D341Med (cell line): ENCODE results near the gene B4GALNT3.
A peak's percentile ranks its signal among the peaks of the same experiment; 100 is the strongest.

Experiments
- DNase-seq: peaks from one replicate; pipeline ENCODE4 v3.0.0; 2012; ENCODE audit warnings: low spot score

B4GALNT3 gene

GRCh38 chr12:468671-469389, 9.1 kb downstream of the B4GALNT3 start:
- DNase-seq: no peak

- peak; percentile 46 for DNase-seq
Observed at GRCh38 chr12:470133-470532, 10.4 kb downstream of the B4GALNT3 start.

- no peak for DNase-seq
Observed at GRCh38 chr12:473198-473597, 13.5 kb downstream of the B4GALNT3 start.

- DNase-seq: no peak
Observed at GRCh38 chr12:473863-474577, 14.3 kb downstream of the B4GALNT3 start.

GRCh38 chr12:475286-475685, 15.5 kb downstream of the B4GALNT3 start:
- no peak for DNase-seq

DNA sequence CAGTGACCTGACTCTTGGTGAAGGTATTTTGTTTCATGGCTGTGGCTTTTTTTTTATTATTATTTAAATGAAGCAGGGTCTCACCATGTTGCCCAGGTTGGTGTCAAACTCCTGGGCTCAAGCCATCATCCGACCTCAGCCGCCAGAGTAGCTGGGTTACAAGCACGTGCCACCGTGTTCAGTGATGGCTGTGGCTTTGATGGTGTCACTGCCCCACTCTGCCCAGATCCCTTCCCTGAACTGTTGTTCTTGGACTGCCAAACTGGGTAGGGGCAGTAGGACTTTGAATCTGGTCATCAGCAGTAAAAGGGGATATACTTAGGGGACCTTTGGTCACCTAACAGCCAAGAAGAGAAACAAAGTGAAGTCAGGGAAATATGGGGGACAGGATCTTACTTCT, 19.4 kb downstream of the B4GALNT3 start:
- DNase-seq: no peak

DNA sequence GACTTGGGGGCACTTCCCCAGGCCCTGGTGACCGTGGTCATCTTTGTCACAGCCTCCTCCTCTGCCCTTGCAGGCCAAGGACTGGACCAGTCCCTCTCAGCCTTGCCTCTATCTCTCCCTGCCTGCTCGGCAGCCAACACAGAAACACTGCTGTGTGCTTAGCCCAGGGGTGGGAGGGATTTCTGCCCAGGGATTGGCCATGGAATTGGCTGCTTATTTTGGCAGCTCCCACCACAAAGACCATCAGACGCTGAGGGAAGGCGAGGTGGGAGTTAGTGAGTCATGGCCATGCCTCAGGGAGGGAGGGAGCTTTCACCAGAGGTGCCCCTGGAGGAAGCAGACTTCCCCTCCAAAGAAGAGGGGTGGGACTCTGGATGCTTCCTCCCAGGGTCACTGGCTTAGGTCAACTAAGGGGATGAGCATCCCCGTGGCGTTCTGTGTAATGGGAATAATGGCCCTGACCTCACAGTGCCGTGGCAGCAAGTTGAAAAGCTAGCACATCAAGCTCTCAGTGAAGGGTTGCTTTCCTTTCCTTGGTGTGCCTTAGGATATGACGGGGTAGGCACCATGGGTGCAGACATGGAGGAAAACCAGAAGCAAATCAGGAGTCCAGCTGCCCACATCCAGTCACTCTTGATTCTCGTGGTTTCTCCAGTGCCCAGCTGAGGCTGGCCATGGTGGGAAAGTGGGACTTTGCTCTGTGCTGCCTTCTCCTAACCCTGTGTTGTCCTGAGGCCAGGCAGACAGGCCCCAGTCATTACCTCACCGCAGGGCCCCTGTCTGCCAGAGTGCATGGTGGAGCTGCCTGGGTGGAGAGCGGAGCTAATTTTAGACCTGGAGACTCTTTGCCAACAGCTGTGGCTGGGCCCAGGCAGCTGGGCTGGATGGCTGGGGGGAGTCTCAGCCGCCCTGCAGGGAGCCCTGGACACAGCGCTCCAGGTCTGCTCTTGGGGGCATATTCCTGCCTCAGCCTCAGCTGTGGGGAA, 21.4 kb downstream of the B4GALNT3 start:
- no peak for DNase-seq

DNA sequence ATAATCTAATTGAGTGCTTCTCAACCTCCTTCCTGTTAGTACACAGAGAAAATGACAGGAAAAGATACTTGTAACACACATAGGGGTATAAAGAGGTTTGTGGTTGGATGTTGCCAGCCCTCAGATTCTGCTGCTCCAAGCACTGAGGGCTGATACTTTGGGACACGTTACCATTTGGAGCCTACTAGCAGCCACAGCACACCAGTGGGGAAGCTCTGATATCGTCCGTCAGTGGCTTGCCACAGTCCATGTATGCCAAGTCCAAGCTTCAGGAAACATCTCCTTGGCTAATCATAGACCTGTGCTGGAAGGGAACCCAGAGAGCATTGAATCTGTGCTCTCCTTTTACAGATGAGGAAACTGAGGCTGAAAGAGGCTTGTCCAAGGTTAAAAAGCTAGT, 22.3 kb downstream of the B4GALNT3 start:
- DNase-seq: no peak

- no peak for DNase-seq
Observed at GRCh38 chr12:484096-484495, 24.4 kb downstream of the B4GALNT3 start.

- DNase-seq: no peak
Observed at GRCh38 chr12:490260-490659, 30.5 kb downstream of the B4GALNT3 start.

GRCh38 chr12:495466-495865, 35.7 kb downstream of the B4GALNT3 start:
- no peak for DNase-seq

- no peak for DNase-seq
Observed at GRCh38 chr12:496736-497135, 37.0 kb downstream of the B4GALNT3 start.

DNA sequence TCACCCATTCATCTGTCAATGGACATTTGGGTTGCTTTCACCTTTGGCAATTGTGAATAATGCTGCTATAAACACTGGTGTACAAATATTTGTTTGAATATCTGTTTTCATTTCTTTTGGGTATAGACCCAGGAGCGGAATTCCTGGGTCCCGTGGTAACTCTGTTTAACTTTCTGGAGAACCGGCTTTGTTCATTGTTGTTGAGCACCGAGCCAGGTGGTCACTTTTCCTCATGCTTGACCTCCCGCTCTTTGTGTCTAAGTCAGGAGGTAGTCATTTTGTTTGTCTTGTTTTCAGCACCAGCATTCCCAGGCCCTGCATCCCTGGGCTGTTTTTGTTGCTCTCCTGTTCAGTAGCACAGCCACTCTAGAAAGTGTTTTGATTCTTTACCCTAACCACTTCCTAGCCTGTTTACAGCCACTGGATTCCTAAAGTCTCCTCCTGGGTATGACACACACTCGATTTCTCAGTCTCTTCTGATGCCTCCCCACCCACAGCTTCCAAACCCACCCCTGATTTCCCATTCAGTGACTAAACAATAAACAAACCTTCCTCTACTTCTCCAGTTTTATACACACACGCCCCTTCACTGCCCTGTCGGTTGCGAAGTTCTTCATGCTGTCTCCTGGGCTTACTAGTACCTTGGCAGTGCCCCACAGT, 37.9 kb downstream of the B4GALNT3 start:
- no peak for DNase-seq

DNA sequence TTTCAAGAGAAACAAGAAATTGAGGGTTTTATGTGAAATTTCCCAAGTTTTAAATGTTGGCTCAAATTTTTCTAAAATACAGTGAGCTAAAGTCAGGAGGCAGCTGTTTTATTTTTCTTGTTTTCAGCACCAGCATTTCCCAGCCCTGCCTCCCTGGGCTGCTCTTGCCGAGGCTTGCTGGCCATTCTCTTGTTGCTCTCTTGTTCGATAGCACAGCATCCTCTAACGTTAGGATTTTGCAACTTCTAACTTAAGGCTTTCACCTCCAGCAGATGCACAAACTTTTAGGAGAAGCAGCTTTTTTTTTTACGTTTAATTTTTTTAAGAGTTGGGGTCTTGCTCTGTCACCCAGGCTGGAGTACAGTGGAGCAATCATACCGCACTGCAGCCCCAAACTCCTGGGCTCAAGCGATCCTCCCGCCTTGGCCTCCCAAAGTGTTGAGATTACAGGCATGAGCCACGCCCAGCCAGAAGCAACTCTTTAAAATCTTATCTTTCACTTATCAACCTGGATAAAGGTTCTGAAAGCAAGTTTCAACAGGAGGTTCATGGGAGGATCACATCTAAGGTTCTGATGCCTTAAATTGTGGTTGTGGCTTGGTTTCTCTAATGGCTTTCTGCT, 40.2 kb downstream of the B4GALNT3 start:
- DNase-seq: no peak

DNA sequence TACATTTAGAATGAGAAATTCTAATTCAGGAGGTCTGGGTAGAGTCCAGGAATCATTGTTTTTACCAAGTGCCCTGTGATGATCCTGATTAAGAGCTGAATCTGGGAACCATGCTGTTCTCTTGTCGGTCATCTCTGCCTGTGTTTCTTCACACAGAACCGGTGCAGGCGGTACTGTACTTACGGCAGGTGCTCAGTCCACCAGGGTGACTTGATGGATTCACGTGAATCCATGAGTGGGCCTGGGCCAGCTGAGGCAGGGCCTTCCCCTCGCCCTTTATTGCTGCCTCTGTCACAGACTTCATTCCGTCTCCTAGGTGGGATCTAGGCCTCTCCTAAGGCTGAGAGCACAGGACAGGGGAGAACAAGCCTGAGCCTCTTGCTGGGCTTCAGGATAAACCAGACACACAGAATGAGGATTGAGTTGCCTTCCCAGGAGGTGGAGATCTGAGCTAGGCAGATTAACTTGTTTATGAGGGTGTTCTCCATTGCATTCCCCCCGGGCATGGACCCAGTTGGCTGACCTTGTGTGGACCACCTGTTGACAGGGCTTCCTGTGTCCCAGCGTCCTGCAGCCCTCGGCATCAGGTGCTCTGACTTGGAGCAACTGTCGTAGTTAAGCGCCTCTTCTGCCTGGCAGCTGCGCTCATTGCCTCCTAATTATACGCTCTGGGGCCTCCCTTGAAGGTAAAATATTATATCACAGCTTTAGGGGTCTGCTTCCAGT, 42.1 kb downstream of the B4GALNT3 start:
- DNase-seq: no peak

GRCh38 chr12:503111-503761, 43.5 kb downstream of the B4GALNT3 start:
- DNase-seq: no peak

DNA sequence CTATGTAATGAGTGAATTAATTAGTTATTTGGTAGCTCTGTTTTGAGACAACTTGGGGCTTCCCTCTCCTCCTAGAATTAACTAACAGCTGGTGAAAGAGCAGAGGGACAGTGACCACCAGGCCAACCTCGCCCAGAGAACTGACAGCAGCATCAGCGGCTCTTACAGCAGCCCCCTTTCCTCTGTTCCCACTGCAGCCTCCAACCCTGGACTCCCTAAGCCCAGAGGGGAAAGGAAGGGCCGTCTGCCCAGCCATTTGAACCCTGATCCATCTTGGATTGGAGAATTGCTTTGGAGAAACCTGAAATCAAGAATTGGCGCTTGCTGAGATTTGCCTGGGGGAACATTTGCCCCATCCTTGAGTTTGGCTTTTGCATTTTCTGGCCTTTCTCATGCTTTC, 45.5 kb downstream of the B4GALNT3 start:
- DNase-seq: no peak

DNA sequence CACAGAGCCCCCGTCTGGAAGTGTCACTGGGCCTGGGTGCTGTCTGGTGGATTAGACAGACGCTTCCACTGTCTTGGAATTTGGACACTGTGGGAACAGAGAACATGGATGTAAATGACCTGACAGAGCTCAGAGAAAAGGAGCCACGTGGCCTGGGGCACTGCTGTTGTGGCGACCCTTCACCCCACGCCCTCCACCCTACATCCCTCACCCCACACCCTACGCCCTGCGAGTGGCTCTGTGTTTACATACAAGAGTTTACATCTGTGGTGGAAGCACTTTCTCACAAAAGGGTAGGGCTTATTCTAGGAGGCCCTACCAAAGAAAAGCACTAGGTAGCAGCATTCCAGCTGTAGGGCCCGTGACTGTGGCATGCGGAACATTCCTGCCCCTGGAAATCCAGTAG, 47.7 kb downstream of the B4GALNT3 start:
- no peak for DNase-seq

DNA sequence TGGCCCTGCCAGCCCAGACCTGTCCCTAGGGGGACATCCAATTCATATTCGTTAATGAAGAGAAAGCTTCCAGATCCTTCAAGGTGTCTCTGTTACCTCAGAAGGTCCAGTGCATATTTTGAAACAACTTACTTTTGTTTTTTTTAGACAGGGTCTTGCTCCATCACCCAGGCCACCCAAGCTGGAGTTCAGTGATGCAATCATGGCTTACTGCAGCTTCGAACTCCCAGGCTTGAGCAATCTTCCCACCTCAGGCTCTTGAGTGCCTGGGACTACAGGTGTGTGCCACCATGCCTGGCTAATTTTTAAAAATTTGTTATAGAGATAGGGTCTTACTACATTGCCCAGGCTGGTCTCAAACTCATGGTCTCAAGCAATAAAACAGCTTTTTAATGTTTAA, 48.4 kb downstream of the B4GALNT3 start:
- DNase-seq: no peak

- no peak for DNase-seq
Observed at GRCh38 chr12:508795-509194, 49.1 kb downstream of the B4GALNT3 start.
